NCI-H1417 treated with DMSO at 0.1 percent for 48 hours (cell line): Measurements from ENCODE around the gene S100A9.
"Not testable (repeated sequence)": the region's sequence is repeated elsewhere in the genome, so short reads cannot be mapped to it uniquely, and the experiment has no call there.

Source experiments
- DNase-seq: peaks from one replicate; lab custom pipeline; 2025; lab: John Stamatoyannopoulos, UW

The S100A9 gene

DNA sequence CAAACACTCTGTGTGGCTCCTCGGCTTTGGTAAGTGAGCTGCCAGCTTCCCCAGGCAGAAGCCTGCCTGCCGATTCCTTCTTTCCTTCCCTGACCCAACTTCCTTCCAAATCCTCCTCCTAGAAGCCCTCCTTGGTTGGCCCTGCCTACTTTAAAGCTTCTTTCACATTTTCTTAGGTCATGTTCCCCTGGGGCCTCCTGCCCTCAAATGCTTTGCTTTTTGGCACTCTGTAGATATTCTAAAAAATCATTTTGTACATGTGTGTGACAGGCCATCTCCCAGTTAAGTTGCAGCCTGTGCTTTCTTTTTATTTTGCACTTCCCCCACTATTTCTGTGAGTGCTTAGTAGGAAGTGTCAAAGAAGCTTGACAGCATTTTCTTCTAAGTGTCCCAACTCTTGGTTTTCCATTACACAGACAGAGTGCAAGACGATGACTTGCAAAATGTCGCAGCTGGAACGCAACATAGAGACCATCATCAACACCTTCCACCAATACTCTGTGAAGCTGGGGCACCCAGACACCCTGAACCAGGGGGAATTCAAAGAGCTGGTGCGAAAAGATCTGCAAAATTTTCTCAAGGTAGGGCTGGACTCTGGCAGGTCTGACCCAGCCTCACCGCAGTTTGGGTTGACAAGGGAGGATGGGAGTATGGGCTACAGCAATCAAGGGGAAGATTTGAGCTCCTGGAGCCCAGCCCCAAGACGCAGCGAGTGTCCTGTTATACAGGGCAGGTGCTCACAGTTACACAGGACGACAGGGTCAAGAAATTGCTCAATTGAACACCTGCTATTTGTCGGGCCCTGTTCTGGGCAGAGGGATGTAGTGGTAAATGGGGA, at the start of gene S100A9:
TSS of gene S100A9 (plus strand) at position 2 of the 838 bp plus-strand sequence. CDS start at position 432, 430 bp downstream.
- no peak for DNase-seq

DNA sequence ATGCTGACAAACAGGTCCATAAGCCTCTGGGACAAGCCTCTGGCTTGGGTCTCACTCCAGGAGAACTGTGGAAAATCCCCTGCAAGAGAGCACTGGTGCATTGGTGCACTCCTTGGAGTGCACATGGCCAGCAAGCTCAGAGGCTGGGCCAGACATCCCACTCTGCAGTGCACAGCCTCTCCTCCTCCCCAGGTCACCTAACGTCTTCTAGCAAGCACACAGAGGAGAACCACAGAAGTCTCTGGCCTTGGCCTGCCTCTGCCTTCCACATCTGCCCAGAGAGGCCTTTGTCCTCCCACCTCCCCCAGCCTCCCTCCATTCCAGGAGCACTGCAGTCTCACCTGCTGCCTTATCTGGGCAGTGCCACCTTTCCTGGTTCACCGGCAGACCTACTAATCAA, 49.1 kb upstream of the S100A9 start:
- no peak for DNase-seq

DNA sequence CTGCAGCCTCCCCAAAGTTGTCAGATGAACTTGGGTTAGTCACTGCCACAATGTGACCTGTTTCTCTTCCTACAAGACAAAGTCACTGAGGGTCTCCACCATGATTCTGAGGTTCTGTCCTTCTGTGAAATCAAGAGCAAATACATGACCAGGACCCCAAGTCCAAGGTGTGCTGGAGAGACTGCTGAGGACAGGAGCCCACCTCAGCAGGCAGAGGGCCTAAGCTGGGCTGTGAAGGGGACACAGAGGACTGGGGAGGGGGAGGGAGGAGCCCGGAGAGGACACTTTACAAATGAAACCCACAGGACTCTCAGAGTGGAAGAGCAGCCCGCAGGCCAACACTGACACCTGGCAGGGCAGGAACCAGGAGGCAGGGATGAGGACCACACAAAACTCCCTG, 48.2 kb upstream of the S100A9 start:
- no peak for DNase-seq

DNA sequence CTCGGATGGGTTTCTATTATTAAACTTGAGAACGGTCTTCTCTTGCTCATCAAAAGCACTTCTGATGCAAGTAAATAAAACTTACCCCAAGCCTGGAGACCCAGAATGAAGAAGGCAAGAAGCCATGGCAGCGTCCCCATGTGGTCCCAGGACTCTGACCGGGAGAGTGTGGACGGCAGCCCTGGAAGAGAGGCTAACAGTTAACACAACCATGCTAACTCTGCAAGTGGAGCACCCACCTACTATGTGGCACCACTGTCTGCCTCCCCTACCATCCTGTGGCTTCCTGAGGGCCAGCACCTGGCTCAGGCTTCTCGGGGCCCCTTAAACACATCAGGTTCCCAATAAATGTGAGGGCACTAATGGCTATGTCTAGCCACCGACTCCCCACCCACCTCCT, 47.1 kb upstream of the S100A9 start:
- no peak for DNase-seq

DNA sequence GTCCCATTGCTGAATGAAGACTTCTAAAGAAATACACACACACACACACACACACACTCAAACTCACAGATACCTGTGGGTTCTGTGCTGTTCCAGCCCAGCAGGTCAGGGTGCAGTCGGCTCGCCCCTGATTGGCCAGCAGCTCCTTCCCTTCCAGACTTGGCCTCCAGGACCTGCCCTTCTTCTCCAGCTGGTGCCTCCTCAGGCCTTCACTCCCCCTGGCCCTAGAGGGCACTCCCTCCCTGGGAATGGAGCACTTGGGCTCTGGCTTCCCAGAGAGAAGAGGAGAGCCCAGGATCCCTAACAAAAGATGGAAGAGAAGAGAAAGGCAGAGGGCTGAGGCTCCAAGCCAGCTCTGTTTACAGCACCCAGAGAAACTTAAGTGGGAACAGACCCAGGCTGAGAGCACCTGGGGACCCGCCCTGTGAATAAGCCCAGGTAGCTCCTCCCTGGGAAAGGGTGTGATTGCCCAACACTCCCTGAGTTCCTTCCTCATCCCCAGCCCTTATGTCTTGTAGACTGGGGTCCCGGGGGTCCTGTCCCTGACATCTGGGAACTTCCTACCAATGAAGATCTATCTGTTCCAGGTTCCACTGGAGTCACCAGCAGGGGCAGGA, 45.0 kb upstream of the S100A9 start, which contains the start of gene PGLYRP3:
TSS of gene PGLYRP3 (minus strand) at position 383 of the 617 bp plus-strand sequence. CDS start 2,287 bp downstream, outside the sequence.
- DNase-seq, result no peak

DNA sequence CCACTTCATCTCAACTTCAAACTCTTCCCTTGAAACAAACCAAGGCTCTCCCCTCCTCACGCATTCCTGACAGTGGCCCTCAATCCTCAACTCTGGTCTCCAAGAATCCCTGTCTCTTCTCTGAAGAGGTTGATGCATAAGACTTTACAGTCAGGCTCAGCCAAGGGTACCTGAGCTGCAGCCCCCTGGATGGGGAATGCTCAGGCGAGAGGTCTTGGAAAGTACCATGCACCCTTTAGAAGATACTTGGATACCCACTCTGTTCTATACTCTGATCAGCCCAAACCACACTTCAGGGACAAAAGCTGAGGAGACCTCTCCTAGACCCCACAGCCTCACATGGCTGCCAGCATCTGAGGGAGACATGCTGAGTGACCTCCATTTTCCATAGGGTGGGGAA, 44.4 kb upstream of the S100A9 start:
- DNase-seq, result no peak

DNA sequence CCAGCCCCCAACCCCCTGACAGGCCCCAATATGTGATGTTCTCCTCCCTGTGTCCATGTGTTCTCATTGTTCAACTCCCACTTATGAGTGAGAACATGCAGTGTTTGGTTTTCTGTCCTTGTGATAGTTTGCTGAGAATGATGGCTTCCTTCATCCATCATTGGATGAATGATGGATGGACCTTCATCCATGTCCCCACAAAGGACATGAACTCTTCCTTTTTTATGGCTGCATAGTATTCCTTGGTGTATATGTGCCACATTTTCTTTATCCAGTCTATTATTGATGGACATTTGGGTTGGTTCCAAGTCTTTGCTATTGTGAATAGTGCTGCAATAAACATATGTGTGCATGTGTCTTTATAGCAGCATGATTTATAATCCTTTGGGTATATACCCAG, 43.3 kb upstream of the S100A9 start:
- not testable (repeated sequence) for DNase-seq

DNA sequence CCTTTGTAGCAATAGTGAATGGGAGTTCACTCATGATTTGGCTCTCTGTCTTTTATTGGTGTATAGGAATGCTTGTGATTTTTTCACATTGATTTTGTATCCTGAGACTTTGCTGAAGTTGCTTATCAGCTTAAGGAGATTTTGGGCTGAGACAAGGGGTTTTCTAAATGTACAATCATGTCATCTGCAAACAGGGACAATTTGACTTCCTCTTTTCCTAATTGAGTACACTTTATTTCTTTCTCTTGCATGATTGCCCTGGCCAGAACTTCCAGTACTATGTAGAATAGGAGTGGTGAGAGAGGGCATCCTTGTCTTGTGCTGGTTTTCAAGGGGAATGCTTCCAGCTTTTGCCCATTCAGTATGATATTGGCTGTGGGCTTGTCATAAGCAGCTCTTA, 41.6 kb upstream of the S100A9 start:
- not testable (repeated sequence) for DNase-seq

DNA sequence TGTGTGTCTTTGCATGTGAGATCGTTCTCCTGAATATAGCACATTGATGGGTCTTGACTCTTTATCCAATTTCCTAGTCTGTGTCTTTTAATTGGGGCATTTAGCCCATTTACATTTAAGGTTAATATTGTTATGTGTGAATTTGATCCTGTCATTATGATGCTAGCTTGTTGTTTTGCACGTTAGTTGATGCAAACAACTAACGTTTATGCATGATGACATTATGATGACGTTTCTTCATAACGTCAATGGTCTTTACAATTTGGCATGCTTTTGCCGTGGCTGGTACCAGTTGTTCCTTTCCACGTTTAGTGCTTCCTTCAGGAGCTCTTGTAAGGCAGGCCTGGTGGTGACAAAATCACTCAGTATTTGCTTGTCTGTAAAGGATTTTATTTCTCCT, 39.5 kb upstream of the S100A9 start:
- DNase-seq, result not testable (repeated sequence)

DNA sequence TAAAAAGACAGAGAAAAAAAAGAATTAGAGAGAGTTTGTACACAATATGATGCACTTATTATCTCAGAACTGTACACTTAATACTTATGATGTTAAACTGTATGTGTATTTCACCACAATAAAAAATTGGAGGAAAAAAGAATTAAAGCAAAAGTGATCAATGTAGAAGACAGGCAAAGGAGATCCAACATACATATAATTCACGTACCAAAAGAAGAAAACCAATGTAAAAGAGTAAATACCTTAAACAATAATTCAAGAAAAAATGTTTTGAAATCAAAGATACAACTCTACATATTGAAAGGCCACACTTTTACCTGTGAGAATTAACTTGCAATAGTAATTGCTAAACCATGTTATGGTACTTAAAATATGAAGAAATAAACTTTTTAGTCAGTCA, 35.1 kb upstream of the S100A9 start:
- no peak for DNase-seq

DNA sequence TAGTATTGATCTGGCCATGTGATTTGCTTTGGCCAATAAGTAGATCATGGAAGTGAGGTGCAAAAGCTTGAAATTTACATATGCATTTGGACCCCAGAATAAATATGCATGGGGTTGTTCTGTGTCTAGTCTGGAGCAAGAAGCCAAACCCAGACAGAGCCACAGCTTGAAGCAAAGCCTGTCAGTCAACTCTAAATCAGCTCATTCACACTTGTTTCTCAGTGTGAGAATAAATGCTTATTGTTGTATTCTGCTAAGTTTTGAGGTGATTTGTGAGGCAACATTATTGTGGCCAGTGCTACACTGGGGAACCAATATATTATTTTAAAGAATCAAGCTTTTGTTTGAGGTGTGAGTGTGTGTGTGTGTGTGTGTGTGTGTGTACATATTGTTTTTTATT, 32.7 kb upstream of the S100A9 start:
- DNase-seq, result no peak

DNA sequence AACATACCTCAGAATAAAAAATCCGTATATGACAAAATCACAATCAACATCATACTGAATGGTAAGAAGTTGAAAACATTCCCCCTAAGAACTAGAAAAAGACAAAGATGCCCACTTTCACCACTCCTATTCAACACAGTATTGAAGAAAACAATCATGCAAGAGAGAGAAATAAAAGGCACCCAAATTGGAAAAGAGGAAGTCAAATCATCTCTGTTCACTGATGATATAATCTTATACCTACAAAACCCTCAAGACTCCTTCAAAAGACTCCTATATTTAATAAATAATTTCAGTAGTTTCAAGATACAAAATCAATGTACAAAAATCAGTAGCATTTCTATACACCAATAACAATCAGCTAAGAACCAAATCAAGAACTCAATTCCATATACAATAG, 23.8 kb upstream of the S100A9 start:
- DNase-seq, result no peak

DNA sequence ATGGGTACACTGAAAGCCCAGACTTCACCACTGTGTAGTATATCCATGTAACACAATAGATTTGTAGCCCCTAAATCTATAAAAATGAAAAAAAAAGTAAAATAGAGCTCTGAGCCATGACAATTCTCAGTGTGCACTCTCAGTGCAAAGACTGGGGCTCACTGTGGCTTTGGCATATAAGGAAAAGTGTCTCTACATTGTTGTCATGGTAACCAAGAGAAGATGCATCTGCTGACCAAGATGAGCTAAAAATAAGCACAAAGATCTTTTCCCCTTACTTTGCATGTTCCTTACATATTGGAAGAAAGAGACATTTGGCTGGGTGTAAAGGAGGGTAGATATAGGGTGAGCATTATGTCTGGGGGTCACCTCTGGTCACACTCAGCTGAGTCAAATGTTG, 21.0 kb upstream of the S100A9 start:
- DNase-seq, result no peak

DNA sequence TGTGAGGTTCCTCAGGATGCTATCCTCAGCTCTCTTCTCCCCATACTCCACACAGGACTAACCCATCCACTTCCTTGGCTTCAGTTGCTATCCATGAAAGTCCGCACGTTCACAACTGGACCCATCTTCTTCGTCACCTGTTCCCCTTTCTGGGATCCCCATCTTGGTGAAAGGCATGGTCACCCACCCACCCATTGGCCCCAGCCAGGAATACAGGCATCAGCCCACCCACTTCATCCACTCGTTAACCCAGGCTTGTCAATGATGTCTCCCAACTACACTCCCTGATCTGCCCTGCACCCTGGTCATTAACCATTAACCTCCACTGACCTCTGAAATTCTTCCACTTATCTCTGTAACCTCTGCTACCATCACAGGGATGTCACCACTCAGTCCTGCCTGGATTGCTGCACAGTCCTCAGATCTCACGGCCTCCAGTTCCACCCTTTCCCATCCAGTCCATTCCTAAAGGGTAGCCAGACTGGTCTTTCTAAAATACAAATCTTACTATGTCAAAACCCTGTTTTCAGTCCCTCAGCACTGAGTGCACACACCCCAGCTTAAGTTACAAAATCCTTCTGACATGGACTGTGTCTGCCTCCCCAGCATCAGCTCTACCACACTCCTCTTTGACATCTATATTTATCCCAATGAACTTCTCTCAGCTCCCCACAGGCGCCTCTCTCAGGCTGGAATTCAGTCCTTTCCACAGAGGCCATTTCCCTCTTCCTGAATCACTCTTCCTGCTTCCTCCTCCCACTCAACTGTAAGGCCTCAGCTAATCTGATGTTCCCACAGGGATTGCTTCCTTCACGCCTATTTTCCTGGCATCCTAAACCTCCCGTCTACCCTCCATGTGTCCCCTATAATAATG, 19.4 kb upstream of the S100A9 start:
- no peak for DNase-seq

DNA sequence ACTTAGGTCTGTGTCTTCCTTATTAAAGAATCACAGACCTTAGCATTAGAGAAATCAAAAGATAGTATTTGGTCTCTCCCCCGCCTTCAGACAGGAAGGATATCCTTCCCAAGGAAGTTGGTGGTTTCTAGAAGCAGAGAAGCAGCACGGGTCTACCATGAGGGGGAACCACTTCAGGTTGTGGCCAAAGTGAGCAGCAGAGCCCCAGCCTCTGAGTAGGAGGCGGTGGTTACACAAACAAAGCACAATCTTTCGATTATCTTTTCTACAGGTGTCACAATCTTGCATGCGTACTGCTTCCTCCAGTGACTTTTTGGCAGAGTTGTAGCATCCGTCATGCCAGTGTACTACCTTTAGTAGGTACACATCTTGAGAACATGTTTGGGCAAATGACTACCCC, 17.9 kb upstream of the S100A9 start:
- no peak for DNase-seq

DNA sequence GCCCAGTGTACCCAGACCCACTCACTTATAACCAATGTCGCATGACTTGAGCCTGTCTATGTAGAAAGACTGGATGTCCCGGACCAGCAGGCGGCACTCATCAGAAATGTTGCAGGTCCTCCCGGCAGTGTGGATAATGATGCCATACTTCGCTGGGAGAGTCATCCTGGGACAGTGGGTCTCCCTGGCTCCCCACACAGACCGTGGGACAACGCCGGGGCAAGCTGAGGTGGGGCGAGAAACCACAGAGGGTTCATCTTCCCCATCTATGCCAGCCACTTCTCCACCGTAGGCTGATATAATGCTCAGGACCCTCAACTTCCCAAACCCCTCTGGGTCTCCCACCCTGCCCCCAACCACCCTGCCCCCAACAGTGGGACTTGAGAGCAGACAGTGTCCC, 17.3 kb upstream of the S100A9 start:
- DNase-seq, result no peak

DNA sequence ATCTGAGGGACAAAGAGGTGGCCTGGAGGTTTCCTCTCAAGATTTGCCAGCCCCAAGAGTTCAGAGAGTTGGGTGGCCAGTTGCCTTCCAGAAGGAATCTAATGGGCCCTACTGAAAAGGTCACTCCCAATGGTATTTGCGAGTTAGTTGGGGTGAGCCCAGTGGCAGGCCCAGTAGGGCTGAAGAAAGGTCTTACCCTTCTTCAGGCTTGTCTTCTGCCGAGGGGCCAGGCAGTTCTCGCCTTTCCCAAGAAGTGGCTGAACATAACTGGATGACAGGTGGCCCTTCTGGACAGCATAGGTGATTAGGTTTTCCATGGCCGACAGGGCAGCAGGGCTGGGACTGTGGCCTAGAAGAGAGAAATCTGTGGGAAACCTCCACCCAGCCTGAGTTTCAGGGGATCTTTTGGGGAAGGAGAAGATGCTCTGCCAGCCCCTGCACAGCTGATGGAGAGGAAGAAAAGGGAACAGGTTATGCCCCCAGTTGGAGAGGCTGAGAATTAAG, 16.2 kb upstream of the S100A9 start:
- DNase-seq, result no peak

DNA sequence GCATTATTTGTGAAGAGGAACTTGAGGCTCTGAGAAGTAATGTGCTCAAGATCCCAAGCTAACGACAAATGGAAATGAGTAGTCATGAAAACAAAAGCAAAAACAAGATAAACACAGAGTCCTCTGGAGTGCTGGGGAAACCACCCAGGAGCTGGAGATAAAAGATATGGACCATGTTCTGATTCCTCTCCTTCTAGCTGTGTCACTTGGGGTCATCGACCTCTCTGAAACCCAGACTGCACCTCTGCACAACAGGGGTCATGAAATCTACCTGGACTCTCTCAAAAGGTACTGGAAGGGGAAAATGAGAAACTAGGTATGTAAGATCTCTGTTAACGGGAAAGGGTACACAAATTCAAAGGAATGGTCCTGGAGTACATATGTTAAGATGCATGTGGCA, 15.5 kb upstream of the S100A9 start:
- no peak for DNase-seq

DNA sequence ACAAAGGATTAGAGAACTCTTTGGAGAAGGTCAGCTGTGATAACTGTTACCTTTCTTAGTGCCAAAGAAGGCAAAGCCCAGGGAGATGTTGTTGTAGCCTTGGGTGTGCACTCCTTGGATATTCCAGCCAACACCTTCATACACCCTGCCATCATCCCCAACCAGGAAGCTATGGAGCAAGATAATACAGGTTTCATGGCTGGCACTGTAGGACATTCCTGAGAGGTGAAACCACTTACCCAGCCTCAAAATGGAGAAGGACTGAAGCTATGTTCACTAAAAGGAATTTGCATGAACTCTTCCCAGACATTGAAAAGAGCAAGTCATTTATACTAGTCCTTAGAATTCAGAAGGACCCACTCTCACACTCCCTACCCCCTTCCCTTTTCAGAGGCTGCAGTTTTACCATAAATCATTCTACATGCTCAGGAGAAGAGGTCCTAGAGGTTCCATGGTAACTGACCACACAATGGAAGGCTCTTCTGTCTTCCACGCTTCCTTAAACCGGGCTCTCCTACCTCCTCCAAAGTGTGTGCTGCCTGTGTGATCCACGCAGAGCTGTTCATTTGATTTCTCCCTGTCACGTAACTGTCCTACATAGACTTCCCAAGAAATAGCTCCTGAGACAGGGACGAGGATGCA, 14.5 kb upstream of the S100A9 start:
- no peak for DNase-seq

DNA sequence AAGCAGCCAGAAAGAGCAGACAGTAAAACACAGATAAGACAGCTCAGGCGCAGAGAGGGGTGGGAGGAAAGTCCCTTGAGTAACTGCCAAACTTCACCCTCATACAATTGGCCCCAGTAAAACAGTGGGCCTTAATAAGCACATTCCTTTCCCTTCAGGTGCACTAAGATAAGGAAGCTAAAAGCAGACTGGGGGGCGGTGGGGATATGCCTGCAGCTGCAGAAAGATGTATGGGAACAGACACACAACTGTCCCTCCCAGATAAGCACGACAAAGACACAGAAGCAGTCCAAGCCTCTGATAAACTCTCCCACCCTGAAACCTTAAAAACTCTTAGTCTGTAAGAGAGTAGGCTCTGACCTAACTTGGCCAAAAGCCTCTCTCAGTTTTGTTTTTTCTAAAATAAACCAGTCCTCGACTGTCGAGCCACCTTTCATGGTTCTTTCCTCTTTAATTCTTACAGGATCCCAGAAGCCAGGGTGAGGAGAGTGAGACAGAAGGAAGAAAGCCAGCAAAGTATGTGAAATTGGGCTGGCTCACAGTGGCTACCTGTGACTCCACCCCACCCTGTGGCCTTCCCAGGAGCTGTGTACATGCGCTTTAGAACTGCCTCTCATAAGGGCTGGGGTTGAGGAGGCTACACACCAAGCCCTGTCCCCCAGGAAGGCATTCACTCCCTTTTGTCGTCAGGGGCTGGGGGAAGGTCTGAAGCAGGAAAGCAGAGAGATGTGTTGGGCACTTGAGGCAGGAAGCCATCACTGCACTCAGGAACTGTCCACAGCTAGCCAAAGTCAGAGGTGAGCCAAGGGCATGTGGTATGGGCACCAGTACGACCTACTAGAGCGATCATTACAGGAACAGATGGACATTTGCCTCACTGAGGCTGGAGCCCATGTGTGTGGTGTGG, 13.6 kb upstream of the S100A9 start:
- no peak for DNase-seq

DNA sequence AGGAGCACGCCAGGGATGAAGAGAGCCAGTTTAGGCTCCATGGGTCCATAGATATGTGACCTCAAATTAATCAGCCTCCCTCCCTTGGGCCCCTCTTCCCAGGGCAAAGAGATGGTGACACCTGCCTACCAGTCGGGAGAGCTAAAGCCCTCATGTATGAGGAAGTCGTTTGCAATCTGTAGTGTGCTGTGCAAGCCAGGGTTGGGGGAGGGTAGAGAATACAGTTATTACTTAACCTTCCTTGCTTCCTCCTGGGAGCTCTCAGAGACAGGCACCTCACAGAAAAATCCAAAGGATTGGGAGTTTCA, 13.0 kb upstream of the S100A9 start:
- DNase-seq, result no peak
